HCT116 (cell line): ENCODE measurements around the gene KLRG1. TPM values are rescaled to one million over a fixed set of nuclear protein-coding genes. Genes with fewer than 3 reads are reported as not detected.

Source experiments
- ATAC-seq: fragments of 200-7000 bp; cut with Tn5 transposase; 2 replicates; pipeline ENCODE4 v1.9.1; 2020; ENCODE audit warnings: mild to moderate bottlenecking, moderate library complexity
- BruUV-seq: library from RNA; stranded (reverse); fragments of 400-500 nt; replicated peaks from 2 replicates; lab custom pipeline; 2021; lab: Mats Ljungman, UMichigan
- CTCF ChIA-PET: fragments of 300-600 bp; sonication (Branson Sonifier 250); formaldehyde crosslinking; loops from one replicate; lab custom pipeline; 2021; ENCODE audit warnings: antibody characterized with exemption; lab: Charles Lee
- POLR2A ChIA-PET: fragments of 300-600, 350-600 bp; sonication (Branson Sonifier 250); formaldehyde crosslinking; loops from one replicate; lab custom pipeline; 2021; ENCODE audit warnings: antibody characterized with exemption; lab: Charles Lee
- RAD21 ChIA-PET, 2 experiments: fragments of 300-600 bp; sonication (Branson Sonifier 250); formaldehyde crosslinking; loops; one replicate each; lab custom pipeline; 2023; ENCODE audit warnings: low total read pairs in 2 of 2; ENCODE audit not compliant: uncharacterized antibody in 2 of 2, unreplicated experiment in 2 of 2, low non-redundant PET in 1 of 2; lab: Charles Lee
- DNase-seq: peaks from one replicate; pipeline ENCODE4 v3.0.0-alpha.2; 2010; ENCODE audit warnings: low read depth, low spot score
- H2AFZ ChIP-seq: fragments of 200-600 bp; shearing (Covaris generic), sonication (generic); 2 replicates; pipeline ENCODE4 v1.6.1; 2017; ENCODE audit warnings: low read depth, mixed run types, mixed read lengths, antibody characterized with exemption, low read length; ENCODE audit not compliant: poor library complexity, severe bottlenecking
- H3K27ac ChIP-seq: 2 replicates; pipeline ENCODE4 v1.5.1; 2012; ENCODE audit warnings: low read depth, low read length
- H3K27me3 ChIP-seq: fragments of 200-600 bp; sonication (generic); 2 replicates; pipeline ENCODE4 v1.6.1; 2016; ENCODE audit warnings: mixed run types, low read length, mixed read lengths; ENCODE audit not compliant: insufficient read depth
- H3K36me3 ChIP-seq, 2 experiments: fragments of 200-500 bp in 1 of 2; fragments of 200-600 bp in 1 of 2; sonication (Bioruptor generic) in 1 of 2; sonication (generic) in 1 of 2; 2 replicates each; pipeline versions ENCODE4 v1.5.1 to v1.6.1; 2014 to 2016; ENCODE audit warnings: low read length in 2 of 2, inconsistent platforms in 1 of 2, mixed read lengths in 1 of 2, mixed run types in 1 of 2; ENCODE audit not compliant: insufficient read depth in 2 of 2, control insufficient read depth in 1 of 2
- H3K4me1 ChIP-seq, 2 experiments: fragments of 200-600 bp in 1 of 2; sonication (generic) in 1 of 2; 2 replicates each; pipeline versions ENCODE4 v1.5.1 to v1.6.1; 2012 to 2017; ENCODE audit warnings: low read length in 2 of 2, inconsistent platforms in 1 of 2, mild to moderate bottlenecking in 1 of 2, mixed read lengths in 1 of 2, mixed run types in 1 of 2, moderate library complexity in 1 of 2; ENCODE audit not compliant: insufficient read depth in 2 of 2, control insufficient read depth in 1 of 2
- H3K4me2 ChIP-seq: fragments of 200-600 bp; sonication (generic); 2 replicates; pipeline ENCODE4 v1.6.1; 2017; ENCODE audit warnings: mixed run types, low read length, mixed read lengths
- H3K4me3 ChIP-seq, 2 experiments: fragments of 200-600 bp in 1 of 2; sonication (generic) in 1 of 2; replicated peaks in 1 of 2; 2 replicates each; pipeline ENCODE4 v1.5.1; 2011 to 2016; ENCODE audit warnings: low read length in 2 of 2, control low read depth in 1 of 2, low read depth in 1 of 2, mild to moderate bottlenecking in 1 of 2, mixed read lengths in 1 of 2, mixed run types in 1 of 2
- H3K79me2 ChIP-seq: fragments of 200-600 bp; sonication (generic); 2 replicates; pipeline ENCODE4 v1.6.1; 2017; ENCODE audit warnings: mild to moderate bottlenecking, mixed run types, low read length, moderate library complexity, mixed read lengths; ENCODE audit not compliant: insufficient read depth
- H3K9ac ChIP-seq: fragments of 200-600 bp; sonication (generic); 2 replicates; pipeline ENCODE4 v1.6.1; 2016; ENCODE audit warnings: low read length, mixed read lengths
- H3K9me2 ChIP-seq: fragments of 200-600 bp; sonication (generic), shearing (Covaris generic); 2 replicates; pipeline ENCODE4 v1.6.1; 2017; ENCODE audit warnings: mixed run types, mild to moderate bottlenecking, moderate library complexity; ENCODE audit not compliant: insufficient read depth
- H3K9me3 ChIP-seq, 2 experiments: fragments of 200-500 bp in 1 of 2; fragments of 200-600 bp in 1 of 2; sonication (Bioruptor generic) in 1 of 2; sonication (generic) in 1 of 2; 2 replicates each; pipeline ENCODE4 v1.6.1; 2014 to 2017; ENCODE audit warnings: low read length in 2 of 2, mixed read lengths in 2 of 2, inconsistent platforms in 1 of 2, low read depth in 1 of 2, mild to moderate bottlenecking in 1 of 2, mixed run types in 1 of 2, moderate library complexity in 1 of 2; ENCODE audit not compliant: control insufficient read depth in 1 of 2, insufficient read depth in 1 of 2
- H4K20me1 ChIP-seq: fragments of 200-600 bp; sonication (generic), shearing (Covaris generic); 2 replicates; pipeline ENCODE4 v1.6.1; 2017; ENCODE audit warnings: mixed run types, mild to moderate bottlenecking, moderate library complexity; ENCODE audit not compliant: insufficient read depth
- ATF3 ChIP-seq: IDR thresholded peaks from 2 replicates; pipeline ENCODE4 v1.6.1; 2012
- CEBPB ChIP-seq: IDR thresholded peaks from 2 replicates; pipeline ENCODE4 v1.6.1; 2012; ENCODE audit warnings: low read depth
- EGR1 ChIP-seq: IDR thresholded peaks from 2 replicates; pipeline ENCODE4 v1.6.1; 2012; ENCODE audit warnings: low read depth
- ELF1 ChIP-seq: IDR thresholded peaks from 2 replicates; pipeline ENCODE4 v1.6.1; 2012; ENCODE audit warnings: low read depth, borderline replicate concordance
- EZH2phosphoT487 ChIP-seq: fragments of 200-600 bp; IDR thresholded peaks from 2 replicates; pipeline ENCODE4 v1.6.1; 2018; ENCODE audit warnings: antibody characterized with exemption, borderline replicate concordance
- MAX ChIP-seq: IDR thresholded peaks from 2 replicates; pipeline ENCODE4 v1.6.1; 2012
- POLR2A ChIP-seq: IDR thresholded peaks from 2 replicates; pipeline ENCODE4 v1.7.0; 2011; ENCODE audit warnings: borderline replicate concordance; ENCODE audit not compliant: insufficient read depth, insufficient read length; ENCODE audit errors: extremely low read depth
- POLR2AphosphoS5 ChIP-seq: IDR thresholded peaks from 2 replicates; pipeline ENCODE4 v1.6.1; 2011; ENCODE audit warnings: mild to moderate bottlenecking, low read depth, low read length, moderate library complexity
- RAD21 ChIP-seq: IDR thresholded peaks from 2 replicates; pipeline ENCODE4 v1.6.1; 2012; ENCODE audit warnings: low read depth, mild to moderate bottlenecking
- SIN3A ChIP-seq: IDR thresholded peaks from 2 replicates; pipeline ENCODE4 v1.6.1; 2012; ENCODE audit warnings: low read depth
- SP1 ChIP-seq: IDR thresholded peaks from 2 replicates; pipeline ENCODE4 v1.6.1; 2012; ENCODE audit warnings: low read depth
- SRF ChIP-seq: IDR thresholded peaks from 2 replicates; pipeline ENCODE4 v1.6.1; 2012; ENCODE audit warnings: low read depth
- TCF7L2 ChIP-seq: IDR thresholded peaks from 2 replicates; pipeline ENCODE4 v1.7.0; 2011; ENCODE audit warnings: borderline replicate concordance, inconsistent platforms; ENCODE audit not compliant: insufficient read depth, insufficient read length; ENCODE audit errors: extremely low read depth
- YY1 ChIP-seq: IDR thresholded peaks from 2 replicates; pipeline ENCODE4 v1.6.1; 2011; ENCODE audit warnings: low read length, low read depth, moderate library complexity, mild to moderate bottlenecking; ENCODE audit not compliant: insufficient replicate concordance; ENCODE audit errors: extremely low read depth
- ZFX ChIP-seq: fragments of 450-650 bp; IDR thresholded peaks from 2 replicates; pipeline ENCODE4 v1.6.1; 2017
- ZNF274 ChIP-seq: fragments of 200-500 bp; sonication (Bioruptor generic); IDR thresholded peaks from 2 replicates; pipeline ENCODE4 v1.6.1; 2014; ENCODE audit warnings: mild to moderate bottlenecking, low read depth, low read length, inconsistent platforms
- intact Hi-C: fragments of 100-400 bp; cut with micrococcal nuclease; formaldehyde crosslinking; loops from 2 replicates; pipeline ENCODE4 v1.10.0; 2022
- total RNA-seq: library from RNA; stranded (reverse); gene quantifications from one replicate; pipeline ENCODE4 v1.2.1, GENCODE V29; 2021; ENCODE audit not compliant: unreplicated experiment
- TF ChIP-seq, protein P1 (sequence below): IDR thresholded peaks from 2 replicates; pipeline ENCODE4 v1.6.1; 2011; ENCODE audit warnings: mild to moderate bottlenecking, low read length, moderate library complexity; ENCODE audit not compliant: insufficient replicate concordance; ENCODE audit errors: extremely low read depth
- TF ChIP-seq, protein P2 (sequence below), 3 experiments: fragments of 200-600 bp in 1 of 3; sonication (generic) in 1 of 3; IDR thresholded peaks in 2 of 3; conservative IDR thresholded peaks in 1 of 3; 2 replicates each; pipeline ENCODE4 v1.5.1; 2012 to 2017; ENCODE audit warnings: low read depth in 2 of 3, low read length in 2 of 3, antibody characterized with exemption in 1 of 3, borderline replicate concordance in 1 of 3, control low read depth in 1 of 3, mild to moderate bottlenecking in 1 of 3, mixed read lengths in 1 of 3, mixed run types in 1 of 3, moderate library complexity in 1 of 3; ENCODE audit not compliant: insufficient read depth in 1 of 3

The KLRG1 gene
- total RNA-seq, 1 experiment from 2014 or later = 1.5 TPM

DNA sequence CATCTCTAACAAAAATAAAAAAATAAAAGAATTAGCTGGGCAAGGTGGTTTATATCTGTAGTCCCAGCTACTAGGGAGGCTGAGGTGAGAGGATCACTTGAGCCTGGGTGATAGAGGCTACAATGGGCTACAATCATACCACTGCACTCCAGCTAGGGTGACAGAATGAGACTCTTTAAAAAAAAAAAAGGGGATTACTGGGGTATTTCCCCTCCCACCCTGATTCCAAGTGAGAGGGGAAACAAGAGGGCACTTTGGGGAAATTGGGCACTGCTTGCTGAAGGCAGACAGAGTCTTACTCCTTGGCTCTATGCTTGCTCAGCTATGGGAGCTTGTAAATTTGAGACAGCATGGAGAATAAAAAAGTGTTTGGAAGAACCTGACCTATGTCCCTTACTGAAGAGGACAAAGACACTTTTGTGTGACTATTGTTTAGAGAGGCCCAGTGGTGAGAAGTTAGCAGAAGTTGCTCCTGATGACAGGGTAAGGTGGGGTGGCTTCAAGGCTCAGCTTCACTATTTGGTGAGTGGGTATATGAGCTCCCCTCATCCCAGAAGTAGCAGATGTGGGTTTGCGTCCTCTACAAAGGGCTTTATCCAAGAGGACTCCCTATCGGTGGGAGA is 44.0 kb downstream of the KLRG1 start:
- RAD21 ChIA-PET = no interaction called here
- ATAC-seq = no peak
- intact Hi-C loops = no loop called here

More for the DNA sequence above, 44.0 kb downstream of the KLRG1 start:
- H3K9me3 ChIP-seq = no peaks in the 10 kb centered on the region
- no peak overlapping the region for H3K4me3 ChIP-seq
- H4K20me1 ChIP-seq = no peaks in the 10 kb centered on the region
- ChIA-PET POLR2A (no interaction called here), CTCF (no interaction called here)
- H3K27me3 ChIP-seq = no peaks in the 10 kb centered on the region
- H3K27ac ChIP-seq = no peak overlapping the region
- H3K9ac ChIP-seq = no peak overlapping the region
- H2AFZ ChIP-seq = no peak overlapping the region
- H3K9me2 ChIP-seq = no peaks in the 10 kb centered on the region
- no TSS peak for BruUV-seq
- no peaks in the 10 kb centered on the region for H3K79me2 ChIP-seq
- H3K4me2 ChIP-seq = no peak overlapping the region
- DNase-seq = no peak
- TF ChIP-seq ATF3 = no peak
- no peak for TF ChIP-seq RAD21
- TF ChIP-seq MAX = no peak
- no peak for TF ChIP-seq CEBPB
- no peak for TF ChIP-seq ZFX
- no peak for TF ChIP-seq EGR1
- no peak for TF ChIP-seq EZH2phosphoT487
- no peak for TF ChIP-seq YY1
- TF ChIP-seq, protein P1, sequence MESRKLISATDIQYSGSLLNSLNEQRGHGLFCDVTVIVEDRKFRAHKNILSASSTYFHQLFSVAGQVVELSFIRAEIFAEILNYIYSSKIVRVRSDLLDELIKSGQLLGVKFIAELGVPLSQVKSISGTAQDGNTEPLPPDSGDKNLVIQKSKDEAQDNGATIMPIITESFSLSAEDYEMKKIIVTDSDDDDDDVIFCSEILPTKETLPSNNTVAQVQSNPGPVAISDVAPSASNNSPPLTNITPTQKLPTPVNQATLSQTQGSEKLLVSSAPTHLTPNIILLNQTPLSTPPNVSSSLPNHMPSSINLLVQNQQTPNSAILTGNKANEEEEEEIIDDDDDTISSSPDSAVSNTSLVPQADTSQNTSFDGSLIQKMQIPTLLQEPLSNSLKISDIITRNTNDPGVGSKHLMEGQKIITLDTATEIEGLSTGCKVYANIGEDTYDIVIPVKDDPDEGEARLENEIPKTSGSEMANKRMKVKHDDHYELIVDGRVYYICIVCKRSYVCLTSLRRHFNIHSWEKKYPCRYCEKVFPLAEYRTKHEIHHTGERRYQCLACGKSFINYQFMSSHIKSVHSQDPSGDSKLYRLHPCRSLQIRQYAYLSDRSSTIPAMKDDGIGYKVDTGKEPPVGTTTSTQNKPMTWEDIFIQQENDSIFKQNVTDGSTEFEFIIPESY = no peak
- TF ChIP-seq ELF1 = no peak
- TF ChIP-seq POLR2AphosphoS5 = no peak
- no peak for TF ChIP-seq POLR2A
- no peak for TF ChIP-seq SIN3A
- no peak for TF ChIP-seq TCF7L2
- no peak for TF ChIP-seq ZNF274
- TF ChIP-seq, protein P2, sequence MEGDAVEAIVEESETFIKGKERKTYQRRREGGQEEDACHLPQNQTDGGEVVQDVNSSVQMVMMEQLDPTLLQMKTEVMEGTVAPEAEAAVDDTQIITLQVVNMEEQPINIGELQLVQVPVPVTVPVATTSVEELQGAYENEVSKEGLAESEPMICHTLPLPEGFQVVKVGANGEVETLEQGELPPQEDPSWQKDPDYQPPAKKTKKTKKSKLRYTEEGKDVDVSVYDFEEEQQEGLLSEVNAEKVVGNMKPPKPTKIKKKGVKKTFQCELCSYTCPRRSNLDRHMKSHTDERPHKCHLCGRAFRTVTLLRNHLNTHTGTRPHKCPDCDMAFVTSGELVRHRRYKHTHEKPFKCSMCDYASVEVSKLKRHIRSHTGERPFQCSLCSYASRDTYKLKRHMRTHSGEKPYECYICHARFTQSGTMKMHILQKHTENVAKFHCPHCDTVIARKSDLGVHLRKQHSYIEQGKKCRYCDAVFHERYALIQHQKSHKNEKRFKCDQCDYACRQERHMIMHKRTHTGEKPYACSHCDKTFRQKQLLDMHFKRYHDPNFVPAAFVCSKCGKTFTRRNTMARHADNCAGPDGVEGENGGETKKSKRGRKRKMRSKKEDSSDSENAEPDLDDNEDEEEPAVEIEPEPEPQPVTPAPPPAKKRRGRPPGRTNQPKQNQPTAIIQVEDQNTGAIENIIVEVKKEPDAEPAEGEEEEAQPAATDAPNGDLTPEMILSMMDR (IDR thresholded peaks at IDR 0.05 in 2 of 3, conservative IDR thresholded peaks at IDR 0.05 in 1 of 3; ENCODE audit: borderline replicate concordance in 1 of 3, insufficient read depth in 1 of 3, low read depth in 2 of 3, low read length in 2 of 3) = no peak
- TF ChIP-seq SP1 = no peak
- TF ChIP-seq SRF = no peak
- TF ChIP-seq, all 23 proteins: peak for 0
- no peaks in the 10 kb centered on the region for H3K4me1 ChIP-seq
- H3K36me3 ChIP-seq = no peaks in the 10 kb centered on the region
